NCI-H1417 (cell line): ENCODE data around the gene CNOT11.

Experiments used
- DNase-seq, 3 experiments: peaks; one replicate each; lab custom pipeline; 2025; lab: John Stamatoyannopoulos, UW

Gene CNOT11

GRCh38 chr2:101278925-101279324 is 26.2 kb downstream of the CNOT11 start:
- no peak for DNase-seq

GRCh38 chr2:101281482-101281881 is 28.8 kb downstream of the CNOT11 start:
- no peak for DNase-seq

- DNase-seq = no peak
These were observed 30.3 kb downstream of the CNOT11 start for GRCh38 chr2:101282980-101283379.

GRCh38 chr2:101286684-101287083 is 34.0 kb downstream of the CNOT11 start:
- no peak for DNase-seq

GRCh38 chr2:101287303-101287702 is 34.6 kb downstream of the CNOT11 start:
- DNase-seq = no peak

GRCh38 chr2:101290711-101291110 is 38.0 kb downstream of the CNOT11 start:
- DNase-seq = no peak

GRCh38 chr2:101291973-101292372 is 39.3 kb downstream of the CNOT11 start:
- DNase-seq = no peak

GRCh38 chr2:101293544-101293943 is 40.9 kb downstream of the CNOT11 start:
- no peak for DNase-seq

- no peak for DNase-seq
These were observed 42.2 kb downstream of the CNOT11 start for GRCh38 chr2:101294861-101295260.

GRCh38 chr2:101295895-101296294 is 43.2 kb downstream of the CNOT11 start:
- DNase-seq = no peak

GRCh38 chr2:101296371-101296770 is 43.7 kb downstream of the CNOT11 start:
- DNase-seq = no peak

- no peak for DNase-seq
These were observed 44.7 kb downstream of the CNOT11 start for GRCh38 chr2:101297383-101297782.

- DNase-seq = no peak
These were observed 46.9 kb downstream of the CNOT11 start for GRCh38 chr2:101299604-101300003.

- no peak for DNase-seq
These were observed 47.5 kb downstream of the CNOT11 start for GRCh38 chr2:101300164-101300563.

- no peak for DNase-seq
These were observed 48.1 kb downstream of the CNOT11 start for GRCh38 chr2:101300836-101301235.

- DNase-seq = no peak
These were observed 49.3 kb downstream of the CNOT11 start for GRCh38 chr2:101302016-101302415.

- no peak for DNase-seq
These were observed 51.0 kb downstream of the CNOT11 start for GRCh38 chr2:101303688-101304087.

GRCh38 chr2:101305035-101305434 is 52.3 kb downstream of the CNOT11 start:
- no peak for DNase-seq

- DNase-seq = no peak
These were observed 52.9 kb downstream of the CNOT11 start for GRCh38 chr2:101305492-101306078.

GRCh38 chr2:101306410-101306809 is 53.7 kb downstream of the CNOT11 start:
- no peak for DNase-seq

- no peak for DNase-seq
These were observed 54.8 kb downstream of the CNOT11 start for GRCh38 chr2:101307503-101307902.

GRCh38 chr2:101307950-101308431 is 55.3 kb downstream of the CNOT11 start:
- peak in 2 of 3 experiments; percentile 65 to 78 for DNase-seq

- DNase-seq = peak; percentile 70 to 92 (median 88)
These were observed 55.9 kb downstream of the CNOT11 start, which contains the start of gene RNF149 for GRCh38 chr2:101308432-101309210. RNF149 (minus strand) TSS chr2:101308701; CDS start chr2:101308588, 113 bp downstream.
